ENCODE data around the gene CALN1.
"Not testable (repeated sequence)": the region's sequence is repeated elsewhere in the genome, so short reads cannot be mapped to it uniquely, and the experiment has no call there.

CALN1 gene

DNA sequence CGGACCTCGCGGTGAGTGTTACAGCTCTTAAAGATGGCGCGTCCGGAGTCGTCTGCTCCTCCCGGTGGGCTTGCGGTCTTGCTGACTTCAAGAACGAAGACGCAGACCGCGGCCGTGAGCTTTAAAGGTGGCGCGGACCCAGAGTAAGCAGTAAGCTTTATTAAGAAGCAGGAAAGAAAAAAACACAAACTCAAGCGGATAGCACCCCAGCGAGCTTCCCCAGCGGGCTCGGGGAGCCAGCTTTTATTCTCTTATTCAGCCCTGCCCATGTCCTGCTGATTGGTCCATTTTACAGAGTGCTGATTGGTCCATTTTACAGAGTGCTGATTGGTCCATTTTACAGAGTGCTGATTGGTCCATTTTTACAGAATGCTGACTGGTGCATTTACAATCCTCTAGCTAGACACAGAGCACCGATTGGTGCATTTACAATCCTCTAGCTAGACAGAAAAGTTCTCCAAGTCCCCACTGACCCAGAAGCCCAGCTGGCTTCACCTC is at the start of gene CALN1:
Gene CALN1, minus strand, starts transcription at position 218 of the 498 bp plus-strand sequence.
- not testable (repeated sequence) for DNase-seq

DNA sequence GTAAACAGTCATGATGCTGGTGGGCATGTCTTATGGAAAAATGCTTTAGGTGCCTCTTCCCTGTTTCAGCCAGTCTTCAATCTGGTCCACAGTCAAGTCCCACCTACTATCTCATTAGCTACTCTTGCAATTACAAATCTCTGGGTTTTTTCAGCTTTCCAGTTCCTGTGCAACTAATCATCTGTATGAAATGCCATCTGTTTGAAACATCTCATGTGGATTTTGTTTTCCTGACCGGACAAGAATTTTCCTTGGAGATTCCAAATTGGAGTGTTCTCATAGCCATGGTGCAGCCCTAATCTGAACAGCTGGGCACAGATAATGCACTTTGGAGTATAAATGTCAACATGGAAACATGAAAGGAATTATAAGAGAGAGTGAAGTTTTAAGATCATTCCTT is 41.3 kb upstream of the CALN1 start:
- DNase-seq = no peak

DNA sequence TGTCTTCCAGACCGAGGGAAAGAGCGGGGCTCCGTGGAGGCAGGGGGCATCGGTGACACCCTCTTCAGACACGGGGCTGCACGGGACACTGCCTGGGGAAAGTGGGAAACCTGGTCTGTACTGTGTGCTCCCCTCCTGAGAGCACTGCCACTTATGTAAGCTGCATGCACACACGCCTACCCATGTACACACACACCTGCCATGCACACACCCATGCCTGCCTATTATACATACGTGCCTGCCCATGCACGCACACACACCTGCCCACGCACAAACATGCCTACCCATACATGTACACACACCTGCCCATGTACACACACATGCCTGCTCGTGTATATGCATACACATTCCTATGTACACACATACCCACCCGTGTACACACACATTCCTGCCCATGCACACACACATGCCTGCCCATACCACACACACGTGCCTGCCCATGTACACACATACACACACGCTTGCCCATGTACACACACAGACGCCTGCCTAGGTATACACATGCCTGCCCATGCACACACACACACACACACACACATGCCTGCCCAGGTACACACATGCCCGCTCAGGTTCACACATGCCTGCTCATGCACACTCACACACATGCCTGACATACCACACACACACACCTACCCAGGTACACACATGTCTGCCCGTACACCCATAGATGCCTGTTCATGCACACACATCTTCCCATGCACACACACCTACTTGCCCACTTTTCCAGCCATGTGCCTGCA is 35.5 kb upstream of the CALN1 start:
- DNase-seq = no peak

DNA sequence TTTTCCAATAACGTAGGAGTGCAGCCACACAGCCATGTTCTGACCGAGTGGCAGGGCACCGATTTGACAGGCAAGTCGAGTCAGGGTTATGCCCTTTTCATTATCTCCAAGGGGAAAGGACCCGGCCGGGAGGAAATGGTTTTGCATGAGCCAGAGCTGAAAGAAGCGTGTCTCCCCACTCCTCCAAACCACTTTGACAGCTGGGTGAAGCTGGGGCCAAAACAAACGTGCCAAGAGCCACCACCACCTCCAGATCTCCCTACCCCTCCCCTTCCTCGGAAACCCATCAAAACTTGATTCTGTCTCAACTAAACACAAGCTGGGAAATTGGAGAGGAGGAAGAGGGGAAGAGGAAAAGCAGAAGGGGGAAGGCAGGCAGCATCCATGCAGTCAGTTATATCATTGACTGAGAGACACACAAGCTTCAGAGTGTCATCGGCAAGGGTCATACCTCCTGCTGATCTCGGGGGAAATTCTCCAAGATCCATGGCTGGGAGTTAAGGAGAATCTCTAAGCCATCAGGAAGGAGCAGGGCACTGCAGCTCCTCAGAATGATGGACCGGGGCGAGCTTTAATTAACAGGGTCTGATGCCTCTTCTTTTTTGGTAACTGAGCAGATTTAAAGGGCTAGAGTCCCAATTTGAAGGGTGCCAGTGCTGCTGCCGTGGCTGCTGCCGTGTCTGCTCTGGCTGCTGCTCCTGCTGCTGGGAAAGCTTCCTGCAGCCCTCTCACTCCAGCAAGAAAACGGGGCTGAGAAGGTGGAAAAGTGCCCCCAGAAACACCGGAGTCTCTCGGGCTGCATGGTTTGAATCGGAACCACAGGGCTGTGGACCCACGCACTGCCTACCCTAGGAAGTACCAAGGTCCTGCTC is 34.7 kb upstream of the CALN1 start:
- DNase-seq = no peak

DNA sequence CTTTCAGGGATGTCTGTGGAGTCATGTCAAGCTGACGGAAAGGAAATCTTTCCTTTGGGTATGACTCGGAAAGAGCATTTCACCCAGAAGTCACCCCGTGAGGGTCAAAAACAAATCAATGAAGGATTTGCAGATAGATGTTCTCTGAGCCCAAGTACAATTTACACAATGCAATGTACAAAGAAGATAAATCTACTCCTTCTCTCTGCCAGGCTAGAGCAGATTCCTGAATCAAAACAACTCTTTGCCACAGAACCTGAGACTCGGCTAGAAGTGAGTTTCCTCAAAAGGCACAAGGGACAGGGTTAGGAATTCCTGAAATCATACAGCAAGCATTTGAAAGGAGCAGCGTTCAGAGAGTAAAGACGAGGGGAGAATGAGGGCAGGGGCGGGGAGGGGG is 34.0 kb upstream of the CALN1 start:
- no peak for DNase-seq

DNA sequence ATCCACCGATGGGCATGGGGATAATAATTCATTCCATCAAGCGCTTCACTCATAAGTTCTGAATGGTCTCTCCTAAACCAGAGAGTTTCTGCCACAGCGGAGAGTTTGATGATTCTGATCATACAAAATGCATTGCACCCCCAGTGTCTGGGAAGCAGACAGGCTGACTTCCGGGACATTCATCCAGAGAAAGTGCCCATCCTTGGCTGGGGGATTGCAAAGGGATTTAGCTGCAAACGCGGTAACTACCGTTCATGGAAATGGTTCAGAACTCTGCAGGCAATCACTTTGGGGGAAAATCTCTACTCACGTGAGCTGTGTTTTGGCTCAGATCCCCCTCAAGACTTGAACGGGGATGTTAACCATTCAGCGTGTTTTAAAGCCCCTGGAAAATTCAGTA is 33.4 kb upstream of the CALN1 start:
- no peak for DNase-seq

DNA sequence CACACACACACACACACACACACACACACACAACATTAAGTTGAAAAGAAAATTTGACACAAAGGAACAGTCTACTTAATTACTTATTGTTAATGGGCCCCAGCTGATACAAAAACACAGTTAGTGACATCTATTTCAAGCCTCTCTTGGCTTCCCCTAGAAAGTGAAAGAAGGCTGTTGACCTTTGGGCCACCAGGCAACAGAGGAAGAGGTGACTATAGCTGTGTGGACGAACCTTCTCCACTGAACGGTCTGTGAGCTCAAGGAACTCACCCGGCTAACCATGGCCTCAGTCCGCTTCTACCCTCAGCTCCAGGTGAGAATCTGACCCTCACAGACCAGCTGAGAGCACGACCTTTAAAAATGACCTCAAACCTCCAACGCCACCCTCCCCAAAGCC is 32.9 kb upstream of the CALN1 start:
- no peak for DNase-seq

DNA sequence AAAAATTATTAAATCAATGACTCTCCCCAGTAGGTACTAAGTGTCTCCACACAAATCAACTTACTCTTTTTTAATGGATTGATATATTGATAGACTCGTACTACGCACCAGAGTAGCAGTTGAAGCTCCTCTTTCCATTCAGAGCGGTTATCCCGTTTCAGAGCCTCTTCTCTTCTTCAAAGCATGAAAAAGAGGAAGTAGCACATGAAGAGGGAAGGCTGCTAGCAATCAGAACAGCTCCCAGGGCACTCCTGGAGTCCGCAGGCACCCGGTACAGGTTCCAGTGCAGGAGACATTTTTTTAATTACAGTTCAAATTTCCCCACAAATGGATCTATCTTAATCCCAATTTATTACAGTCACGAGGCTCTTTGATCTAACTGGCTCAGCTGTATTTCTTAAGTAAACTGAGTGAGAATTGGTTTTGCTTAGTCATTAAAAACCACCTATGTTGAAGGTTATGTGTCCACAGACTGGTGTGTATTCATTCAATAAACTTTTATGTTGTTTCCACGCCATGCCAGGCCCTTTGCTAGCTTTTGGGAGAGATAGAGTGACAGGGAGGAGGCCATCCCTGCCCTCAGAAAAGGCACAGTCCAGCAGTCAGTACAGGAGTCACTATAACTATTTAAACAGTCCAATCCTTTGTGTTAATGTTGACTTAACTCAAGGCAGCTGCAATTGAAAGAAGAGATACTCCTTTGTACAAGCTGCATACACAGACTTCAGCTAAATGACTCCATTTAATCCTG is 32.1 kb upstream of the CALN1 start:
- no peak for DNase-seq

DNA sequence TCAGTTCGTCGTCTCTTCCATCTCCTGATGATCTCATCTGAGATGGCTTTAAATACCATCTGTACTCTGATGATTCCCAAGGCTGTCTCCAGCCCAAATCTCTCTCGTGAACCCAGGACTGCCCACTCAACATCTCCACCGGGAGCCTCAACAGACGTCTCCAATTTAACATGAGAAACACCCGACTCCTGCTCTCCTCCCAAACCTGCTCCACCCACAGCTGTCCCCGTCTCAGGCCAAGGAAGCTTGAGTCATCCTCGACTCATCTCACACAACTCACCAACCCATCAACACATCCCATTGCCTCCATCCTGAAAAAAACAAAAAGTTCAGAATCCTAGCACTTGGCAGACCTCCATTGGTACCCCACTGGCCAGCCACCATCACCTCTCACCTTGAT is 29.7 kb upstream of the CALN1 start:
- DNase-seq = no peak

DNA sequence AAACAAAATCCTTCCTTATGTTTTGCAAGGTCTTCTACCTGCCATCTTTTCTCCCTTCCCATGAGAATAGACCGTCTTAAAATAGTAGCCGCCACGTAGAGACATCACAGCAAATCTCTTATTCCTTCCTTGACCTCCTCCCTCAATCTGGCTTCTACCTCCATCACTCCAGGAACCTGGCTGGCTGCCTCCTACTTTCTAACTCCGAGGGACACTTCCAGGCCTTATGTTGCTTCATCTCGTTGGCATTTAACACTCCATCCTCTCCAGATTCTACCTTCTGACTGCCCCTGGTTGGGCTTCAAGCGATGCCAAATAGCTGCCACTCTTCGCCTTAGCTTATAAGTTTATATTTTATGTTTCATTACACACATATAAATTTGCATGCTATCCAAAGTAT is 26.4 kb upstream of the CALN1 start:
- no peak for DNase-seq

DNA sequence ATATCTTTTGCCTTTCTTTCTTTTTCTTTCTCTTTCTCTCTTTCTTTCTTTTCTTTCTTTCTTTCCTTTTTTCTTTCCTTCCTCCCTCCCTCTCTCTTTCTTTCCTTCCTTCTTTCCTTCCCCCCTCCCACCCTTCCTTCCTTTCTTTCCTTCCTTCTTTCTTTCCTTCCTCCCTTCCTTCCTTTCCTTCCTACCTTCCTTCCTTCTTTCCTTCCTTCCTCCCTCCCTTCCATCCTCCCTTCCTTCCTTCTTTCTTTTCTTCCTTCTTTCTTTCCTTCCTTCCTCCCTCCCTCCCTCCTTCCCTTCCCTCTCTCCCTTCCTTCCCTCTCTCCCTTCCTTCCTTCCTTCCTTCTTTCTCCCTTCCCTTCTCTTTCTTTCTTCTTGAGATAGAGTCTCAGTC is 25.5 kb upstream of the CALN1 start:
- no peak for DNase-seq

DNA sequence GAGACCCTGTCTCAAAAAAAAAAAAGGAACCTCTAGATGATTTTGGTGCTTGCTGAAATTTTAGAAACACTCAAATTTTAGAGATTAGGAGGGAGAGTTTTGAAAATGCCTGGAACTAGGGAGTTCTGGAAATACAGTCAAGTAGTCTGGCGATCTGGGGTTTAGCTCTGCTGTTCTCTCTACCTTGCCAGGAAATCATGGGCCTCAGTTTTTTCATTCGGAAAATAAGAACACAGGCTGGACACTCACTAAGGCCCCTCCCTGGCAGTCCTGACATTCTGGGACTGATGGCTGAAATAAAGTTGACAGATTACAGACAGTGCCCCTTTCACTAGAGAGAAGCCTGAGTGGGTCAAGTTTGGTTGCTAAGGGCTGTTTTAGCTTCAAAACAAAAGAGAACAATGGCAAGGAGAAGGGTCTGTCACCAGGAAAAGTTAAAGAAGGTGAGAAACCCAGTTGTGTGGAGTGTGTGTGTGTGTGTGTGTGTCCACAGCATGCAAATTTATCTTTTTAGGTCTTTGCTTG is 25.0 kb upstream of the CALN1 start:
- DNase-seq = no peak

DNA sequence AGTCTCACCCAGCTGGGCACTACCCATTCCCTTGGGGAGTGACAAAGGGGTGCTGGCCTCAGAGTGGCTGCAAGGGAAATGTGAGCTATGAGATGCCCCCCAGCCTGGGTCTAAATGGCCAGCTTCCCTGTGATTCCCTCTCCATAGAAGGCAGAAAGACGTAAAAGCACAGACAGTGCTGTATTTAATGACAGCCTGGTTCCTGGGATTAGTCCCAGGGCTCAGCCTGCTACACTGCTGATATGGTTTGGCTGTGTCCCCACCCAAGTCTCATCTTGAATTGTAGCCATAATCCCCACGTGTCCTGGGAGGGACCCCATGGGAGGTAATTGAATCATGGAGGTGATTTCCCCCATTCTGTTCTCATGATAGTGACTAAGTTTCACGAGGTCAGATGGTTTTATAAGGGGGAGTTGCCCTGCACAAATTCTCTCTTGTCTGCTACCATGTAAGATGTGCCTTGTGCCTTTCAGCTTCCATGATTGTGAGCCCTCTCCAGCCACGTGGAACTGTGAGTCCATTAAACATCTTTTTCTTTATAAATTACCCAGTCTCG is 23.9 kb upstream of the CALN1 start:
- DNase-seq = no peak

DNA sequence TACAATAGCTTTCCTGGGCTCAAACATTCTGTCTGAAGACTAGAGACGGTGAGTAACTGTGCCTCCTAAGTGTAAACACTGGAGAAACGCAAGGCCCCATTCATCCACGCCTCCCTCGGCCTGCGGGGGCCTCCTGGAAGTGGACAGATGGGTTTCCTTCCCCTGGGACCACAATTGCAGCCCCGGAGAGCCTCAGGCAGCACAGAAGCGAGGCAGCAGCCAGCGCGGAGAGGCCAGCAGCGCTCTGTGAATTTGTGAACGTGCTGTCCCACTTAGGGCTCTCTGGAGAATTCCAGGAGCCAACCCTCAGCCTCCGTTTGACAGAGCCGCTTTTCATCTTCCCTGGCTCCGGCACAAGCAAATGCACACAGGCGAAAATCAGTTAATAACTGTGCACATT is 23.2 kb upstream of the CALN1 start:
- no peak for DNase-seq

DNA sequence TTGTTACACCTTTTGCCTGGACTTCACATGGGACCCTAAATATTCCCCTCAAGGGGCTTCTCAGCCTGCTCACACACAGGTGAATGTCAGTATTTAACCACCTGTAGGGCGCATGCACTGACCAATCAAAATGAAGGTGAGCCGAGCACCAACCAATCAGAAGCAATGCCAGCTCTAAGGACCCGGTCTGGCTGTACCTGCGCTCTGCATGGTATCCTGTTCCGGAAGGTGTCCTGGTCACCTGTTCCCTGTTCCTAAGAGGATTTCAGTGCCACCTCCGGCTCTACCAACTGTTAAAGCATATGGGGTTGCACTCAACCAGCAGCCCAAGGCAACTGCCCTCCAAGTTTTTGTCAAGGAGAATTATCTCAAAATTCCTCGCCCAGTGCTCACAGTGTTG is 18.4 kb upstream of the CALN1 start:
- no peak for DNase-seq

DNA sequence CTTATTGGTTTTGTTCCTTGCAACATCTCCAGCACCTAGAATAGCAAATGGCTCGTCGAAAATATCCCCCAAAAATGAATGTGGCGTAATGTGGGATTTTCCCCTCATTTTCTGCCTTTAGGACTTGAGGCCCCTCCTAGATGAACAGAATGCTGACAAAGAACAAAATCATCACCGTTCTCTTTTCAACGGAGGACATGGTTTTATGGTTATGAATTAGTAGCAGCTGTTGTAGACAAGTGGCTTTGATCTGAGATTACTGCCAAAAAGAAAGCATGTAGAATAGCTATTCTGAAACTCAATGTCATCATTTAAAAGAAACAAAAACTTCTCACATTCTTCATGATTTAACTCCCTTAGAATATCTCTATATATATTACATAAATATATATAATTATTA is 17.2 kb upstream of the CALN1 start:
- no peak for DNase-seq

DNA sequence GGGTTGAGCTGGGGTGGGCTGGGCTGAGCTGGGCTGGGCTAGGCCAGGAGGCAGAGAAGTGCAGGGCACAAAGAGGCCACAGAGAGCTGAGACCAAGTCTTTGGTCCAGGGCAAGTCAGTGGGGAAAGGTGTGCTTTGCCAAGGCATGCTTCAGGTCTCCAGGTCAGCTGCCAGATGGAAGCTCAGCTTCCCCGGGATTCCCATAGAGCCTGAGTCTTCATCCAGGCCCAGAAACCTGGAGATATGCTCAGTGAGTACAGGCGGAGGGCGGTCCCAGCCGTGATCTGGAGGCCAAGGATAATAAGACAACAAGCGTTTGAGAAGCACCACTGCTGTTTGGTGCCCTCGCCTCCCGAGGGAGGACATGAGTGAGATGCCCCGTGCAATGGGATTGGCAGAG is 4.7 kb upstream of the CALN1 start:
- no peak for DNase-seq

DNA sequence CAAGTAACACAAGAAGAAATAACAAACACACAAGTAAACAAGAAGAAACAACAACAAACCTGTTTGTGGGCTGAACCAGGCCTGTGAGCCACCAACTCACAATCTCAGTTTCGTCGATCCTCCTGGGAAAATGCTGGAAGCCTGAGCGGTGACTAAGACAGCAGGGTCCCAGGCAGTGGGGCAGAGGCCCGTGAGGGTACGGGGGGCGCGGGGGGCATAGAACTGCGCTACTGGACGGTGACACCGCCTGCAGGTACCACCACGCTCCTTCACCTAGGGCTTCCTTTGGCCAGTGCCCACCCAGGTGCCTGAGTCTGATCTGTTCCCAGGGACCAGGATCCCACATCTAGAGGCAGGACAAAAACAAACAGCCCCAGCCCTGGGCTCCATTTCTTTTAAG is 3.4 kb upstream of the CALN1 start:
- no peak for DNase-seq

DNA sequence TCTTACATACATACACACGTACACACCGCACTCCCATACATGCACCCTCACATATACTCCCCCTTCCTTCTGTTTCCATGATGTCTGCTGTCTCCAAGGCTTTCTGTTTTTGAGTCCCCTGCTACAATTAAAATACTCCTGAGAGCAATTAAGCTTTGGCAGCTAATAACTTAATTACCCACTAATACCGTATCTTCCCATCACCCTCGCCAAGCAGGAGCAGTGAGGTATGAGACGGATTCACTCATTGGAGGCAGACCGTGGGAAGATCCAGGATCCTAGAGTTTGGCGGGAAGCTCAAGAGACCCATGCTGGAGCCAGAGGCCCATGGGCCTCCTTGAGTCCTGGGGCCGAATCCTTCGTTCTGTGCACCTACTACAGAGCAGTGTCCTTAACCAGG is 1.7 kb upstream of the CALN1 start:
- no peak for DNase-seq

DNA sequence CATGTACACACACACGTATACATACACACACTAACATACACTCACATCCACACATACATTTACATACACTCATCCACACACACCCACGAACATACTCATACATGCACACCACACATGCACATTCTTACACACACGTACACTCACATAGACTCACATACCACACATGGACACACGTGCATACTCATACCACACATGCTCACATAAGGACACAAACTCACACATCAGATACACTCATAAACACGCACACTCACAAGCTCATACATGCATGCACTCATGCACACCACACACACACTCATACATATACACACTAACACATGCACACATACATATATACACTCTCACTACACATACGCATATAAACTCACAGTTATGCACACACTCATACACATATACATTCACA is 1.2 kb upstream of the CALN1 start:
- DNase-seq = no peak

DNA sequence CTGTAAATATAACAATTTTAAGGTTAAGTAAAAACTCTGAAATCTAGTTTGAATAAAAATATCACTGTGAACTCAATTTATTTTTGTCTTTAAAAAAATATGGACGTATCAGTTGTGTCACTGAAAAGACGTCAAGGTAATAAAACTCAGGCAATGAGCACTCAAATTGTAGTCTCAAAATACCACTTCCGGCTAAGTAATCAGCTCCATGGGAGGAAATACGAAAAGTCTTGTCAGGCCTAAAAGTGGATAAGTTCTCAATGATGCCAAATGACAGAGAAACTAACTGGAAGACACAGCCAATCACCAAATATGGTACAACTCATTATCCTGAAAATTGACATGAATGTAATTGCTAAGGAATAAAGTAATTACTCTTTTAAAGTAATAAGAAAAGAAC is 719 bp downstream of the CALN1 start:
- DNase-seq = no peak

DNA sequence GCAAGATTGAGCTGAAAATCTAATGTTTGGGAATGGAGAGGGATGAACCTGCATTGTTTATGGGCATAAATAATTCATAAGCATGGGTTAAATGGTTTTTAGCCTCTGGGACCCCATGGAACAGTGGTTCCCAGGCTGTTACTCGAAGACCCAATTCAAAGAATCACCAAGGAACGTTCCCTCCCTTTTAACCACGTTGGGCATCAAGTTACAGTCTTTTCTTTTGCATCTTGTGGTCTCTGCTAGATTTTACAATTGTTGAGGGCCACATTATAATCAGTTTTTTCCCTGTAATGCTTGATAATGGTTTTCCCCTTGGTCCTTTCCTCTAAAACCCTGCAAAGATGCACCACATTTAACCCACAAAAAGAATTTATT is 2.5 kb downstream of the CALN1 start:
- DNase-seq = no peak

Measured in activated CD4-positive, alpha-beta T cell treated with anti-CD3 and anti-CD28 coated beads, Interleukin-2, amount 50 U/mL, for 1 hour (primary cell).